ENCODE data around the gene WNT3. TPM values are rescaled to one million over a fixed set of nuclear protein-coding genes. Genes with fewer than 3 reads are reported as not detected.

The WNT3 gene
- polyA plus RNA-seq, 2 of the 4 experiments (the other 2 are of a cell fraction) = 8.3 to 10.8 TPM

- TF ChIP-seq RFX5 (IDR thresholded peaks at IDR 0.05) = no peak
- no peak for TF ChIP-seq RCOR1 (IDR thresholded peaks at IDR 0.05; ENCODE audit: low read depth, low read length)
Measured at GRCh38 chr17:46753776-46754175, 64.7 kb downstream of the WNT3 start (continued).

GRCh38 chr17:46751425-46751824 lies 67.1 kb downstream of the WNT3 start:
- TF ChIP-seq NR3C1 (IDR thresholded peaks at IDR 0.05) = no peak
- TF ChIP-seq ESRRA (IDR thresholded peaks at IDR 0.05; ENCODE audit: borderline replicate concordance, low read length) = no peak
- no peak for TF ChIP-seq ZC3H11A (IDR thresholded peaks at IDR 0.05)
- Histone ChIP-seq H3K4me1 (no peaks in the 10 kb centered on the region), H3K4me3 (no peak overlapping the region), H3K27ac (no peak overlapping the region), H3K9me3 (no peaks in the 10 kb centered on the region), H3K4me2 (no peak overlapping the region)
- FAIRE-seq (no peak), DNase-seq (ENCODE audit: low read depth in 1 of 2, low spot score in 1 of 2) (no peak), ATAC-seq (no peak)
- CTCF ChIA-PET = interaction anchor here (1.4 kb wide), 2 partner anchors 9 to 12 kb away, joined by 4 to 5 read pairs; no protein-coding TSS in a partner anchor
- POLR2A ChIA-PET = no interaction called here
- 93% methylated on average over 4 of the region's 4 CpGs for WGBS (ENCODE audit: missing lambda C conversion rate)

DNA sequence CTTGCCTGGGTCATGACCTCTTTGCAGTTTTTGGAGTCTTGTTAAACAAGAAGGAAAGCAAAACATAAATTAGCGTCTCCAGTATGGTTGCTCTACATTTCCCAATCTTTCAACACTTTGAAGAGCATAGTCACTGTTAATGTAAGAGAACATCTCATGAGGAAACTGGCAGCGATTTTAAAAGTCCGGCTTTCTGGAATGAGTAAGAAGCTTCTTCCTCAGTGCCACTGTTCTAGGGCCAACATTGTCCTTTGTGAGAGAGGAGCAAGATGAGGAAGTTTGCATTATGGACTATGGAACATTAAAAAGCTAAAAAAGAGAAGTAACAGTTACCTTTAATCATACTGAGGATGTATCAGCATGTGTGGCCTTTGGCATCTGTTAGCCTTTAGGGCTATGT lies 73.1 kb downstream of the WNT3 start:
- no peak for FAIRE-seq
- POLR2A ChIA-PET = no interaction called here
- no peak for ATAC-seq

More for the DNA sequence above, 73.1 kb downstream of the WNT3 start:
- no peaks in the 10 kb centered on the region for H3K9me3 ChIP-seq
- no peak overlapping the region for H3K4me2 ChIP-seq
- TF ChIP-seq HDAC2 (IDR thresholded peaks at IDR 0.05) (no peak), CTCF (IDR thresholded peaks at IDR 0.05) (no peak), GATA3 (IDR thresholded peaks at IDR 0.05; ENCODE audit: borderline replicate concordance) (no peak), KDM5A (IDR thresholded peaks at IDR 0.05) (no peak), MAX (IDR thresholded peaks at IDR 0.05) (no peak), FOSL2 (IDR thresholded peaks at IDR 0.05) (no peak), FOSL2 (CRISPR knock-in tag; IDR thresholded peaks at IDR 0.05) (no peak), RCOR1 (IDR thresholded peaks at IDR 0.05; ENCODE audit: low read depth, low read length) (no peak), HES2 (IDR thresholded peaks at IDR 0.05) (no peak), HOXA7 (CRISPR knock-in tag; IDR thresholded peaks at IDR 0.05) (no peak), BCL3 (IDR thresholded peaks at IDR 0.05) (no peak), SREBF2 (IDR thresholded peaks at IDR 0.05) (no peak), TP53 (CRISPR knock-in tag; IDR thresholded peaks at IDR 0.05) (no peak), MYC (IDR thresholded peaks at IDR 0.05; ENCODE audit: borderline replicate concordance, low read length) (no peak), RARB (CRISPR knock-in tag; IDR thresholded peaks at IDR 0.05) (no peak), FOXS1 (CRISPR knock-in tag; IDR thresholded peaks at IDR 0.05) (no peak), EP300 (IDR thresholded peaks at IDR 0.05) (no peak), SMC3 (IDR thresholded peaks at IDR 0.05) (no peak)
- TF ChIP-seq, protein P1, sequence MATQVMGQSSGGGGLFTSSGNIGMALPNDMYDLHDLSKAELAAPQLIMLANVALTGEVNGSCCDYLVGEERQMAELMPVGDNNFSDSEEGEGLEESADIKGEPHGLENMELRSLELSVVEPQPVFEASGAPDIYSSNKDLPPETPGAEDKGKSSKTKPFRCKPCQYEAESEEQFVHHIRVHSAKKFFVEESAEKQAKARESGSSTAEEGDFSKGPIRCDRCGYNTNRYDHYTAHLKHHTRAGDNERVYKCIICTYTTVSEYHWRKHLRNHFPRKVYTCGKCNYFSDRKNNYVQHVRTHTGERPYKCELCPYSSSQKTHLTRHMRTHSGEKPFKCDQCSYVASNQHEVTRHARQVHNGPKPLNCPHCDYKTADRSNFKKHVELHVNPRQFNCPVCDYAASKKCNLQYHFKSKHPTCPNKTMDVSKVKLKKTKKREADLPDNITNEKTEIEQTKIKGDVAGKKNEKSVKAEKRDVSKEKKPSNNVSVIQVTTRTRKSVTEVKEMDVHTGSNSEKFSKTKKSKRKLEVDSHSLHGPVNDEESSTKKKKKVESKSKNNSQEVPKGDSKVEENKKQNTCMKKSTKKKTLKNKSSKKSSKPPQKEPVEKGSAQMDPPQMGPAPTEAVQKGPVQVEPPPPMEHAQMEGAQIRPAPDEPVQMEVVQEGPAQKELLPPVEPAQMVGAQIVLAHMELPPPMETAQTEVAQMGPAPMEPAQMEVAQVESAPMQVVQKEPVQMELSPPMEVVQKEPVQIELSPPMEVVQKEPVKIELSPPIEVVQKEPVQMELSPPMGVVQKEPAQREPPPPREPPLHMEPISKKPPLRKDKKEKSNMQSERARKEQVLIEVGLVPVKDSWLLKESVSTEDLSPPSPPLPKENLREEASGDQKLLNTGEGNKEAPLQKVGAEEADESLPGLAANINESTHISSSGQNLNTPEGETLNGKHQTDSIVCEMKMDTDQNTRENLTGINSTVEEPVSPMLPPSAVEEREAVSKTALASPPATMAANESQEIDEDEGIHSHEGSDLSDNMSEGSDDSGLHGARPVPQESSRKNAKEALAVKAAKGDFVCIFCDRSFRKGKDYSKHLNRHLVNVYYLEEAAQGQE (IDR thresholded peaks at IDR 0.05) = no peak
- TF ChIP-seq, protein P2, sequence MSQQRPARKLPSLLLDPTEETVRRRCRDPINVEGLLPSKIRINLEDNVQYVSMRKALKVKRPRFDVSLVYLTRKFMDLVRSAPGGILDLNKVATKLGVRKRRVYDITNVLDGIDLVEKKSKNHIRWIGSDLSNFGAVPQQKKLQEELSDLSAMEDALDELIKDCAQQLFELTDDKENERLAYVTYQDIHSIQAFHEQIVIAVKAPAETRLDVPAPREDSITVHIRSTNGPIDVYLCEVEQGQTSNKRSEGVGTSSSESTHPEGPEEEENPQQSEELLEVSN (IDR thresholded peaks at IDR 0.05; ENCODE audit: borderline replicate concordance, low read depth) = no peak
- no peak overlapping the region for H3K27ac ChIP-seq
- CTCF ChIA-PET = interaction anchor here (0.9 to 2.5 kb wide), 5 partner anchors 11 to 90 kb away, joined by 3 to 6 read pairs (median 6); no protein-coding TSS in a partner anchor
- peaks cover 22% of the 10 kb centered on the region for H3K4me1 ChIP-seq
- H3K4me3 ChIP-seq = no peak overlapping the region
- DNase-seq (ENCODE audit: low read depth in 1 of 2, low spot score in 1 of 2) = no peak
- 95% methylated on average over 3 of the region's 3 CpGs for WGBS (ENCODE audit: missing lambda C conversion rate)

Data from A549 (cell line).